Smooth muscle cell (in vitro differentiated cells): ENCODE data around the gene SLCO3A1. TPM values are rescaled to one million over a fixed set of nuclear protein-coding genes. Genes with fewer than 3 reads are reported as not detected.

Source experiments
- DNase-seq: peaks from one replicate; lab custom pipeline; 2025; ENCODE audit not compliant: unreplicated experiment; lab: John Stamatoyannopoulos, UW
- H2AFZ ChIP-seq: fragments of 200-600 bp; sonication (generic); 2 replicates; pipeline ENCODE4 v1.6.0; 2016; ENCODE audit warnings: antibody characterized with exemption, low read depth, mild to moderate bottlenecking
- H3F3A ChIP-seq: fragments of 200-600 bp; sonication (generic); 2 replicates; pipeline ENCODE4 v1.6.0; 2017; ENCODE audit warnings: antibody characterized with exemption, low read depth
- H3K27ac ChIP-seq: fragments of 200-600 bp; sonication (generic); 2 replicates; pipeline ENCODE4 v1.5.1; 2016; ENCODE audit warnings: low read depth, mild to moderate bottlenecking
- H3K27me3 ChIP-seq: fragments of 200-600 bp; sonication (generic); 2 replicates; pipeline ENCODE4 v1.6.1; 2016; ENCODE audit warnings: low read depth, mild to moderate bottlenecking
- H3K36me3 ChIP-seq: fragments of 200-600 bp; sonication (generic); 2 replicates; pipeline ENCODE4 v1.5.1; 2016; ENCODE audit warnings: low read depth
- H3K4me1 ChIP-seq: fragments of 200-600 bp; sonication (generic); 2 replicates; pipeline ENCODE4 v1.5.1; 2016; ENCODE audit warnings: low read depth
- H3K4me2 ChIP-seq: fragments of 200-600 bp; sonication (generic); 2 replicates; pipeline ENCODE4 v1.6.0; 2016; ENCODE audit warnings: mild to moderate bottlenecking
- H3K4me3 ChIP-seq: fragments of 200-600 bp; sonication (generic); 2 replicates; pipeline ENCODE4 v1.5.1; 2016; ENCODE audit warnings: mild to moderate bottlenecking
- H3K79me2 ChIP-seq: fragments of 200-600 bp; sonication (generic); 2 replicates; pipeline ENCODE4 v1.6.0; 2016; ENCODE audit warnings: low read depth, mild to moderate bottlenecking
- H3K9ac ChIP-seq: fragments of 200-600 bp; sonication (generic); 2 replicates; pipeline ENCODE4 v1.6.0; 2016; ENCODE audit warnings: low read depth
- H3K9me3 ChIP-seq: fragments of 200-600 bp; sonication (generic); replicated peaks from 2 replicates; pipeline ENCODE4 v1.5.1; 2016; ENCODE audit warnings: low read depth
- H4K20me1 ChIP-seq: fragments of 200-600 bp; sonication (generic); 2 replicates; pipeline ENCODE4 v1.6.0; 2016; ENCODE audit warnings: low read depth
- WGBS: methylation state at CpG from one replicate; pipeline ENCODE4 v1.1.7; 2016; ENCODE audit warnings: low lambda C conversion rate; 5-methylcytosine and 5-hydroxymethylcytosine counted together
- polyA plus RNA-seq: library from polyadenylated mRNA; unstranded; fragments of >200 nt; fragmentation: Nextera tagmentation; extraction: Ambion mirVana; gene quantifications from 2 replicates; pipeline ENCODE4 v1.2.1, GENCODE V29; 2016
- total RNA-seq: library from RNA; depleted of rRNA; stranded (reverse); fragments of >200 nt; gene quantifications from 2 replicates; pipeline ENCODE4 v1.2.3, GENCODE V29; 2014
- TF ChIP-seq, protein P1 (sequence below): fragments of 200-600 bp; sonication (generic); IDR thresholded peaks from 2 replicates; pipeline ENCODE4 v1.5.1; 2017; ENCODE audit warnings: borderline replicate concordance, mild to moderate bottlenecking, antibody characterized with exemption; ENCODE audit not compliant: insufficient read depth, poor library complexity, severe bottlenecking

Gene SLCO3A1
- total and polyA plus RNA-seq, 2 experiments from 2014 or later: 1.3 to 12.6 TPM

DNA sequence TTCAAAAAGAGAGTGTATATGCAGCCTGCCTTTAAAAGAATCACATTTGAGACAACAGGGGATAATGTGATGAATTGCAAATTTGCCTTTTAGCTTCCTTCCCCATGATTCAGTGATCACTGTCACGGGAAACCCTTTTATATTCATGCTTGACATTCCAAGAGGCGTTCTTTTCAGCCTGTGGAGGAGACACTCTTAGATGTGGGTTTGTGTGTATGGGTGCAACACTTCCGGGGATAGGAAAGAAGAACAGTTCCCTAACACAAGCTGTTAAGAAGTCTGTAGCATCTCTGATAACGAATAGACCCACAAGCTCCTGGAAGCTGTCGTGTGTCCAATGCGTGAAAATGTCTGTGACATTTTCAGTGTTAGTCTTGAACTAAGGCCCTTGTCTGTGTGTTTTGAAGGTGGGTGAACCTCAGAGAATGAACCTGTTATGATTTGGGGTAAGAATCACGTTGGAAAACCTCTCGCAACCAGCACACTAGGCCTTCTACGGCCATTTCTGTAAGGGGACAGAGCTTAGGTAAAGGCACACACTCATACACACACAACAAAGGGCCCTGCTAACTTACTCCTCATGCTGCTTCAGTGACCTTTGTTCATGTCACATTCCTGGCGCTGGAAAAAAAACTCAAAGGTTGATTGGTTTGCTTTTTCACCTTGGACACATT lies 311.0 kb downstream of the SLCO3A1 start:
- WGBS: 20% methylated on average over 10 of the region's 10 CpGs
- Histone ChIP-seq H3K27ac (peak overlapping the region; percentile 64), H3K9ac (no peak overlapping the region), H3K36me3 (no peaks in the 10 kb centered on the region), H2AFZ (no peak overlapping the region), H3K27me3 (no peaks in the 10 kb centered on the region), H3F3A (no peaks in the 10 kb centered on the region), H3K79me2 (no peaks in the 10 kb centered on the region), H3K4me3 (no peak overlapping the region), H4K20me1 (no peaks in the 10 kb centered on the region), H3K4me1 (peaks cover 37% of the 10 kb centered on the region), H3K4me2 (peak overlapping the region; percentile 50), H3K9me3 (no peaks in the 10 kb centered on the region)
- no peak for DNase-seq
- TF ChIP-seq, protein P1, sequence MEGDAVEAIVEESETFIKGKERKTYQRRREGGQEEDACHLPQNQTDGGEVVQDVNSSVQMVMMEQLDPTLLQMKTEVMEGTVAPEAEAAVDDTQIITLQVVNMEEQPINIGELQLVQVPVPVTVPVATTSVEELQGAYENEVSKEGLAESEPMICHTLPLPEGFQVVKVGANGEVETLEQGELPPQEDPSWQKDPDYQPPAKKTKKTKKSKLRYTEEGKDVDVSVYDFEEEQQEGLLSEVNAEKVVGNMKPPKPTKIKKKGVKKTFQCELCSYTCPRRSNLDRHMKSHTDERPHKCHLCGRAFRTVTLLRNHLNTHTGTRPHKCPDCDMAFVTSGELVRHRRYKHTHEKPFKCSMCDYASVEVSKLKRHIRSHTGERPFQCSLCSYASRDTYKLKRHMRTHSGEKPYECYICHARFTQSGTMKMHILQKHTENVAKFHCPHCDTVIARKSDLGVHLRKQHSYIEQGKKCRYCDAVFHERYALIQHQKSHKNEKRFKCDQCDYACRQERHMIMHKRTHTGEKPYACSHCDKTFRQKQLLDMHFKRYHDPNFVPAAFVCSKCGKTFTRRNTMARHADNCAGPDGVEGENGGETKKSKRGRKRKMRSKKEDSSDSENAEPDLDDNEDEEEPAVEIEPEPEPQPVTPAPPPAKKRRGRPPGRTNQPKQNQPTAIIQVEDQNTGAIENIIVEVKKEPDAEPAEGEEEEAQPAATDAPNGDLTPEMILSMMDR: no peak

DNA sequence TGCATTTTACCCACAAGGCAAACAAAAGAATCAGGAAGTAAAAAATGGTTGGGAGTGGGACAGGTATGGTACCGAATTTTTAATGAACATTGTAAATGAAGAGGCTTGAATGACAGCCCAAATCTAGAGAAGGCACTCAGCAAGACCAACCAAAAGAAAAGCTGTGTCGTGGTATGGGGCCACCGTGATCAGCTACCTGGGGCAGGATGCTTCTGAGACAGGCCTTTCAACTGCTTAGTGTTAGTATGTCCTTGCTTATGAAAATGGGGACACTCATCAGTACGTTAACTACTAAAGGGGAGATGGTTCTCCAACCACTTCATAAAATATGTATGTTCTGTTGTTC lies 311.5 kb downstream of the SLCO3A1 start:
- H3K4me2 ChIP-seq: peak overlapping the region; percentile 50
- WGBS: 65% methylated on average over 4 of the region's 4 CpGs
- no peaks in the 10 kb centered on the region for H4K20me1 ChIP-seq
- no peak for DNase-seq
- peak overlapping the region; percentile 64 for H3K27ac ChIP-seq
- no peak overlapping the region for H2AFZ ChIP-seq
- TF ChIP-seq, protein P1: no peak
- H3K4me3 ChIP-seq: no peak overlapping the region
- no peaks in the 10 kb centered on the region for H3K27me3 ChIP-seq
- no peaks in the 10 kb centered on the region for H3K79me2 ChIP-seq
- no peak overlapping the region for H3K9ac ChIP-seq
- H3K36me3 ChIP-seq: no peaks in the 10 kb centered on the region
- peaks cover 32% of the 10 kb centered on the region for H3K4me1 ChIP-seq
- no peaks in the 10 kb centered on the region for H3F3A ChIP-seq
- H3K9me3 ChIP-seq: no peaks in the 10 kb centered on the region

DNA sequence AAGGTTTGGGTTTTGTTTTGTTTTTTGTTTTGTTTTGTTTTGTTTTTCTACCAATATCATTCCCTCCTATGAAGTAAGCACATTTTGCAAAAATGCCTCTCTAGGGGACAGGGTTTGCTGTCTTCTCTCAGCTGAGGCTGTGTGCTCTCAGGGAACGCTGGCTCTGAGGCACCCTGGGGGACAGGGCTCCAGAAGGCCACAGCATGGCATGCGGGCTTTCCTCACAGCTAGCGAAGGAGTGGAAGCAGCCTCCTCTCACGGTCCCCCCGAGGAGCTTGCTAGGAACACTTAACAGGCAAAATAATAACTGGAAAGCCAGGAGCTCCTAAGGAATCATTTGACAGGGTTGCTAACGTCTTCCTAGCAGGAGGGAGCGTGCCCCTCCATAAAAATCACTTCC lies 312.5 kb downstream of the SLCO3A1 start:
- no peaks in the 10 kb centered on the region for H3K79me2 ChIP-seq
- H3F3A ChIP-seq: no peaks in the 10 kb centered on the region
- no peak overlapping the region for H3K9ac ChIP-seq
- no peak overlapping the region for H3K4me3 ChIP-seq
- no peaks in the 10 kb centered on the region for H3K27me3 ChIP-seq
- DNase-seq: no peak
- TF ChIP-seq, protein P1: no peak
- H3K27ac ChIP-seq: no peak overlapping the region
- H3K4me2 ChIP-seq: no peak overlapping the region
- no peaks in the 10 kb centered on the region for H3K9me3 ChIP-seq
- no peaks in the 10 kb centered on the region for H3K36me3 ChIP-seq
- 70% methylated on average over 7 of the region's 7 CpGs for WGBS
- peak overlapping the region; percentile 59 for H2AFZ ChIP-seq
- no peaks in the 10 kb centered on the region for H4K20me1 ChIP-seq
- H3K4me1 ChIP-seq: peaks cover 28% of the 10 kb centered on the region
